HepG2 (cell line): ENCODE results near the gene MSRB2. TPM values are rescaled to one million over a fixed set of nuclear protein-coding genes. Genes with fewer than 3 reads are reported as not detected.

Experiments
- AHR ChIP-seq: IDR thresholded peaks from 2 replicates; pipeline ENCODE4 v1.6.1; 2018; ENCODE audit warnings: missing genetic modification reagents, missing compliant biosample characterization
- CBX5 ChIP-seq: sonication (generic); formaldehyde crosslinking; IDR thresholded peaks from 2 replicates; pipeline ENCODE4 v1.4.0; 2020; ENCODE audit warnings: missing genetic modification reagents, borderline replicate concordance
- CCDC6 ChIP-seq: sonication (generic); formaldehyde crosslinking; IDR thresholded peaks from 2 replicates; pipeline ENCODE4 v1.8.1; 2022; ENCODE audit warnings: mild to moderate bottlenecking, missing genetic modification reagents, moderate library complexity
- CEBPG ChIP-seq: IDR thresholded peaks from 2 replicates; pipeline ENCODE4 v1.6.1; 2016
- EHMT2 ChIP-seq: fragments of 200-600 bp; sonication (generic); IDR thresholded peaks from 2 replicates; pipeline ENCODE4 v1.7.0; 2017; ENCODE audit warnings: antibody characterized with exemption, low read depth, low read length, borderline replicate concordance
- HOXA7 ChIP-seq: sonication (generic); formaldehyde crosslinking; IDR thresholded peaks from 2 replicates; pipeline ENCODE4 v1.8.1; 2022; ENCODE audit warnings: mild to moderate bottlenecking, missing genetic modification reagents, moderate library complexity
- IKZF4 ChIP-seq: sonication (generic); formaldehyde crosslinking; IDR thresholded peaks from 2 replicates; pipeline ENCODE4 v1.5.1; 2020; ENCODE audit warnings: borderline replicate concordance, mild to moderate bottlenecking, low read depth, missing genetic modification reagents; ENCODE audit errors: not compliant biosample characterization
- KAT7 ChIP-seq: IDR thresholded peaks from 2 replicates; pipeline ENCODE4 v1.6.1; 2018; ENCODE audit warnings: borderline replicate concordance, missing compliant biosample characterization
- MED1 ChIP-seq: sonication (generic); formaldehyde crosslinking; IDR thresholded peaks from 2 replicates; pipeline ENCODE4 v1.4.0; 2020; ENCODE audit warnings: missing genetic modification reagents
- MEF2D ChIP-seq: sonication (generic); formaldehyde crosslinking; IDR thresholded peaks from 2 replicates; pipeline ENCODE4 v1.5.1; 2020; ENCODE audit warnings: mild to moderate bottlenecking, missing genetic modification reagents
- MEIS1 ChIP-seq: sonication (generic); formaldehyde crosslinking; IDR thresholded peaks from 2 replicates; pipeline ENCODE4 v1.9.0; 2021; ENCODE audit warnings: mild to moderate bottlenecking, missing genetic modification reagents, moderate library complexity, borderline replicate concordance
- MEIS2 ChIP-seq: sonication (generic); formaldehyde crosslinking; IDR thresholded peaks from 2 replicates; pipeline ENCODE4 v1.9.0; 2021; ENCODE audit warnings: mild to moderate bottlenecking, missing genetic modification reagents
- POLR2AphosphoS5 ChIP-seq: IDR thresholded peaks from 2 replicates; pipeline ENCODE4 v1.6.1; 2012; ENCODE audit warnings: low read depth, low read length
- RFX1 ChIP-seq: fragments of 450-650 bp; IDR thresholded peaks from 2 replicates; pipeline ENCODE4 v1.6.1; 2017
- SMAD9 ChIP-seq: sonication (generic); formaldehyde crosslinking; IDR thresholded peaks from 2 replicates; pipeline ENCODE4 v1.5.1; 2020; ENCODE audit warnings: mild to moderate bottlenecking, missing genetic modification reagents
- SP5 ChIP-seq: IDR thresholded peaks from 2 replicates; pipeline ENCODE4 v1.6.1; 2016; ENCODE audit warnings: low read depth, borderline replicate concordance
- SSRP1 ChIP-seq: IDR thresholded peaks from 2 replicates; pipeline ENCODE4 v1.6.1; 2016; ENCODE audit warnings: control low read depth
- TBX3 ChIP-seq: fragments of 450-650 bp; IDR thresholded peaks from 2 replicates; pipeline ENCODE4 v1.6.1; 2017; ENCODE audit warnings: antibody characterized with exemption, mild to moderate bottlenecking, inconsistent platforms, borderline replicate concordance
- TMF1 ChIP-seq: sonication (generic); formaldehyde crosslinking; IDR thresholded peaks from 2 replicates; pipeline ENCODE4 v1.8.1; 2022; ENCODE audit warnings: low read depth, missing genetic modification reagents
- TOPORS ChIP-seq: sonication (generic); formaldehyde crosslinking; IDR thresholded peaks from 2 replicates; pipeline ENCODE4 v1.8.0; 2023; ENCODE audit warnings: mild to moderate bottlenecking, missing genetic modification reagents
- U2AF1 ChIP-seq: fragments of 200-400 bp; formaldehyde crosslinking; optimal IDR thresholded peaks from 2 replicates; pipeline ENCODE3; 2017; ENCODE audit warnings: mild to moderate bottlenecking, low read depth, low read length
- U2AF2 ChIP-seq: fragments of 200-400 bp; formaldehyde crosslinking; IDR thresholded peaks from 2 replicates; pipeline ENCODE4 v1.6.1; 2017; ENCODE audit warnings: low read depth, mild to moderate bottlenecking, low read length
- ZNF17 ChIP-seq: sonication (generic); formaldehyde crosslinking; IDR thresholded peaks from 2 replicates; pipeline ENCODE4 v1.5.0; 2020; ENCODE audit warnings: mild to moderate bottlenecking, missing genetic modification reagents
- ZNF343 ChIP-seq: sonication (generic); formaldehyde crosslinking; IDR thresholded peaks from 2 replicates; pipeline ENCODE4 v1.4.0; 2020; ENCODE audit warnings: mild to moderate bottlenecking, missing genetic modification reagents
- ZNF501 ChIP-seq: sonication (generic); formaldehyde crosslinking; IDR thresholded peaks from 2 replicates; pipeline ENCODE4 v1.5.1; 2020; ENCODE audit warnings: mild to moderate bottlenecking, moderate library complexity, missing genetic modification reagents
- ZNF557 ChIP-seq: sonication (generic); formaldehyde crosslinking; IDR thresholded peaks from 2 replicates; pipeline ENCODE4 v1.4.0; 2020; ENCODE audit warnings: missing genetic modification reagents
- ZNF563 ChIP-seq: sonication (generic); formaldehyde crosslinking; IDR thresholded peaks from 2 replicates; pipeline ENCODE4 v1.8.0; 2022; ENCODE audit warnings: mild to moderate bottlenecking, moderate library complexity, missing genetic modification reagents
- ZNF577 ChIP-seq: sonication (generic); formaldehyde crosslinking; IDR thresholded peaks from 2 replicates; pipeline ENCODE4 v1.4.0; 2020; ENCODE audit warnings: mild to moderate bottlenecking, low read depth, missing genetic modification reagents, borderline replicate concordance
- ZNF607 ChIP-seq: sonication (generic); formaldehyde crosslinking; IDR thresholded peaks from 2 replicates; pipeline ENCODE4 v1.5.1; 2020; ENCODE audit warnings: missing genetic modification reagents, mild to moderate bottlenecking, borderline replicate concordance
- ZNF7 ChIP-seq: IDR thresholded peaks from 2 replicates; pipeline ENCODE4 v1.6.1; 2016; ENCODE audit warnings: missing biosample characterization, missing genetic modification reagents
- ZNF766 ChIP-seq: sonication (generic); formaldehyde crosslinking; IDR thresholded peaks from 2 replicates; pipeline ENCODE4 v1.5.0; 2020; ENCODE audit warnings: missing genetic modification reagents, borderline replicate concordance
- ZNF850 ChIP-seq: sonication (generic); formaldehyde crosslinking; conservative IDR thresholded peaks from 2 replicates; pipeline ENCODE4 v1.9.0; 2021; ENCODE audit warnings: mild to moderate bottlenecking, missing genetic modification reagents
- polyA plus RNA-seq, 8 experiments: library from polyadenylated mRNA; depleted of rRNA in 3 of 8; stranded (reverse) in 7 of 8; unstranded in 1 of 8; fragments of >200 nt; fragmentation: Illumina TruSeq in 4 of 8; extraction: Trizol in 4 of 8; gene quantifications; 2 replicates each; pipeline versions ENCODE4 v1.2.1 to v1.2.3, GENCODE V29; 2011 to 2016; ENCODE audit warnings: low read depth in 4 of 8, missing spikeins in 1 of 8, mixed read lengths in 1 of 8; ENCODE audit not compliant: insufficient read depth in 1 of 8
- total RNA-seq, 5 experiments: library from RNA; depleted of rRNA; stranded (reverse); fragments of >200 nt; fragmentation: Illumina TruSeq; extraction: Trizol; gene quantifications; 2 replicates each; pipeline ENCODE4 v1.2.3, GENCODE V29; 2016; ENCODE audit warnings: low read depth in 1 of 5
- TF ChIP-seq, protein P1 (sequence below): sonication (generic); formaldehyde crosslinking; IDR thresholded peaks from 2 replicates; pipeline ENCODE4 v1.4.0; 2020; ENCODE audit warnings: missing genetic modification reagents, borderline replicate concordance
- TF ChIP-seq, protein P2 (sequence below): sonication (generic); formaldehyde crosslinking; IDR thresholded peaks from 2 replicates; pipeline ENCODE4 v1.4.0; 2020; ENCODE audit warnings: low read depth, mild to moderate bottlenecking, missing genetic modification reagents

MSRB2 gene
- total and polyA plus RNA-seq, 2 of the 13 experiments (the other 11 are each of a cell fraction or from before 2014, with no cell fraction given), result 8.3 to 22.1 TPM

DNA sequence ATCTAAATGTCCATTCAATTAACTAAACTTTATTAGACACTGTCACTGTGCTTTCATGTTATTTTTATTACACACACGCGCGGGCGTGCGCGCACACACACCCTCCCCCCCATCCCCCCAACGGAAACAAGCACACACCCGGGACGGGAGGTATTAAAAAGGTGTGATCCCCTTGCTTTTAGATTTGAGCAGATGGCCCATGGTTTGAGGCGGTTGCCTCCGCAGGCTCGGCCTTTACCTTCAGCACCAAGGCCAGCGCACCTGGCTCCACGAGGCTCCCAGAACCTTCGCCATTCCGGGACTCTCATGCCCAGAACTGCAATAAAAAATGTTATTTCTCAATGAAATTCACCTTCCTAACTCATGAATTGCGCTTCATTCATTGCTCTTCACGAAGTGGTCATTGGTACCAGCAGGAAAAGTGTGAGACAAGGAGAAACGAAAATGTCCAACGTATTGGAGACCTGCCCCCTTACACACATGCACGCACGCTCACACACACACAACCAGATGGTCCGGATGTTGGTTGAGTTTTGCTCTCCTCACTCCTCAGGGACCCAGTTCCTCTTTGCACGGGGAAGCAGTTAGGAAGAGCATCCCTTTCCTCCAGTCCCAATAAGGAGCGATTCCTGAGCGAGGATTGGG, 76.0 kb downstream of the MSRB2 start (continued):
- TF ChIP-seq ZNF766 (CRISPR knock-in tag), result no peak; the same call in 1 of the 2 replicates
- TF ChIP-seq EHMT2, result peak; percentile 86
- TF ChIP-seq KAT7 (CRISPR knock-in tag), result no peak
- no peak for TF ChIP-seq MEF2D (CRISPR knock-in tag)
- TF ChIP-seq MED1 (CRISPR knock-in tag), result no peak
- no peak for TF ChIP-seq SSRP1
- TF ChIP-seq CBX5 (CRISPR knock-in tag), result no peak
- no peak for TF ChIP-seq ZNF850 (CRISPR knock-in tag)
- no peak for TF ChIP-seq CCDC6 (CRISPR knock-in tag)
- no peak for TF ChIP-seq CEBPG (CRISPR knock-in tag)
- TF ChIP-seq TBX3, result no peak
- TF ChIP-seq ZNF557, result no peak
- no peak for TF ChIP-seq SMAD9
- no peak for TF ChIP-seq IKZF4 (CRISPR knock-in tag)
- no peak for TF ChIP-seq ZNF563 (CRISPR knock-in tag)
- TF ChIP-seq, protein P1, sequence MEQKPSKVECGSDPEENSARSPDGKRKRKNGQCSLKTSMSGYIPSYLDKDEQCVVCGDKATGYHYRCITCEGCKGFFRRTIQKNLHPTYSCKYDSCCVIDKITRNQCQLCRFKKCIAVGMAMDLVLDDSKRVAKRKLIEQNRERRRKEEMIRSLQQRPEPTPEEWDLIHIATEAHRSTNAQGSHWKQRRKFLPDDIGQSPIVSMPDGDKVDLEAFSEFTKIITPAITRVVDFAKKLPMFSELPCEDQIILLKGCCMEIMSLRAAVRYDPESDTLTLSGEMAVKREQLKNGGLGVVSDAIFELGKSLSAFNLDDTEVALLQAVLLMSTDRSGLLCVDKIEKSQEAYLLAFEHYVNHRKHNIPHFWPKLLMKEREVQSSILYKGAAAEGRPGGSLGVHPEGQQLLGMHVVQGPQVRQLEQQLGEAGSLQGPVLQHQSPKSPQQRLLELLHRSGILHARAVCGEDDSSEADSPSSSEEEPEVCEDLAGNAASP (CRISPR knock-in tag), result no peak; the same call in 1 of the 2 replicates
- TF ChIP-seq U2AF2, result no peak
- TF ChIP-seq ZNF501 (CRISPR knock-in tag), result no peak
- TF ChIP-seq TMF1 (CRISPR knock-in tag), result 0 out of 2 replicates have a peak, but pooled peaks have one; percentile 36
- TF ChIP-seq POLR2AphosphoS5, result no peak
- no peak for TF ChIP-seq ZNF17 (CRISPR knock-in tag)
- TF ChIP-seq ZNF607, result no peak
- TF ChIP-seq, protein P2, sequence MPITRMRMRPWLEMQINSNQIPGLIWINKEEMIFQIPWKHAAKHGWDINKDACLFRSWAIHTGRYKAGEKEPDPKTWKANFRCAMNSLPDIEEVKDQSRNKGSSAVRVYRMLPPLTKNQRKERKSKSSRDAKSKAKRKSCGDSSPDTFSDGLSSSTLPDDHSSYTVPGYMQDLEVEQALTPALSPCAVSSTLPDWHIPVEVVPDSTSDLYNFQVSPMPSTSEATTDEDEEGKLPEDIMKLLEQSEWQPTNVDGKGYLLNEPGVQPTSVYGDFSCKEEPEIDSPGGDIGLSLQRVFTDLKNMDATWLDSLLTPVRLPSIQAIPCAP, result no peak
- TF ChIP-seq SP5 (CRISPR knock-in tag), result no peak
- no peak for TF ChIP-seq ZNF577 (CRISPR knock-in tag)
- TF ChIP-seq AHR, result peak; percentile 70; the same call in 1 of the 2 replicates
- no peak for TF ChIP-seq MEIS1 (CRISPR knock-in tag)
- no peak for TF ChIP-seq TOPORS (CRISPR knock-in tag)
- TF ChIP-seq ZNF7 (CRISPR knock-in tag), result no peak
- TF ChIP-seq ZNF343, result no peak
- TF ChIP-seq RFX1, result no peak
- 0 out of 2 replicates have a peak, but pooled peaks have one; percentile 40 for TF ChIP-seq MEIS2
- no peak for TF ChIP-seq U2AF1
- TF ChIP-seq HOXA7 (CRISPR knock-in tag), result no peak
